GM12865 (cell line): Measurements from ENCODE around the gene EPHA3.

ENCODE experiments used
- DNase-seq: peaks from one replicate; pipeline ENCODE4 v3.0.0; 2010; ENCODE audit warnings: low read depth
- H3K4me3 ChIP-seq: 2 replicates; pipeline ENCODE4 v1.5.1; 2011; ENCODE audit warnings: mild to moderate bottlenecking, low read depth, low read length, control low read depth
- TF ChIP-seq, protein P1 (sequence below): IDR thresholded peaks from 2 replicates; pipeline ENCODE4 v1.5.1; 2011; ENCODE audit warnings: low read length, control low read depth, low read depth, inconsistent platforms; ENCODE audit not compliant: insufficient read depth; ENCODE audit errors: missing control alignments

EPHA3 gene

DNA sequence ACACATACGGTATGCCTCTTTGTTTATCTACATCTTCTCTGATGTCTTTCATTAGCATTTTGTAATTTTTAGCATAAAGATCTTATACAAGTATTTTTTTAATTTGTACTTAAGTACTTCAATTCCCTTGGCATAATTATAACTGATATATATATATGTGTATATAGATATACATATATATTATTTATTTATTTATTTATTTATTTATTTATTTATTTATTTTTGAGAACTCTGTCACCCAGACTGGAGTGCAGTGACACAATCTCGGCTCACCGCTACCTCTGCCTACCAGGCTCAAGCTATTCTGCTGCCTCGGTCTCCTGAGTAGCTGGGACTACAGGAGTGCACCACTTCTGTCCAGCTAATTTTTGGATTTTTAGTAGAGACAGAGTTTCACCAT, 382.7 kb downstream of the EPHA3 start:
- TF ChIP-seq, protein P1, sequence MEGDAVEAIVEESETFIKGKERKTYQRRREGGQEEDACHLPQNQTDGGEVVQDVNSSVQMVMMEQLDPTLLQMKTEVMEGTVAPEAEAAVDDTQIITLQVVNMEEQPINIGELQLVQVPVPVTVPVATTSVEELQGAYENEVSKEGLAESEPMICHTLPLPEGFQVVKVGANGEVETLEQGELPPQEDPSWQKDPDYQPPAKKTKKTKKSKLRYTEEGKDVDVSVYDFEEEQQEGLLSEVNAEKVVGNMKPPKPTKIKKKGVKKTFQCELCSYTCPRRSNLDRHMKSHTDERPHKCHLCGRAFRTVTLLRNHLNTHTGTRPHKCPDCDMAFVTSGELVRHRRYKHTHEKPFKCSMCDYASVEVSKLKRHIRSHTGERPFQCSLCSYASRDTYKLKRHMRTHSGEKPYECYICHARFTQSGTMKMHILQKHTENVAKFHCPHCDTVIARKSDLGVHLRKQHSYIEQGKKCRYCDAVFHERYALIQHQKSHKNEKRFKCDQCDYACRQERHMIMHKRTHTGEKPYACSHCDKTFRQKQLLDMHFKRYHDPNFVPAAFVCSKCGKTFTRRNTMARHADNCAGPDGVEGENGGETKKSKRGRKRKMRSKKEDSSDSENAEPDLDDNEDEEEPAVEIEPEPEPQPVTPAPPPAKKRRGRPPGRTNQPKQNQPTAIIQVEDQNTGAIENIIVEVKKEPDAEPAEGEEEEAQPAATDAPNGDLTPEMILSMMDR: no peak
- DNase-seq: no peak
- H3K4me3 ChIP-seq: no peak overlapping the region

DNA sequence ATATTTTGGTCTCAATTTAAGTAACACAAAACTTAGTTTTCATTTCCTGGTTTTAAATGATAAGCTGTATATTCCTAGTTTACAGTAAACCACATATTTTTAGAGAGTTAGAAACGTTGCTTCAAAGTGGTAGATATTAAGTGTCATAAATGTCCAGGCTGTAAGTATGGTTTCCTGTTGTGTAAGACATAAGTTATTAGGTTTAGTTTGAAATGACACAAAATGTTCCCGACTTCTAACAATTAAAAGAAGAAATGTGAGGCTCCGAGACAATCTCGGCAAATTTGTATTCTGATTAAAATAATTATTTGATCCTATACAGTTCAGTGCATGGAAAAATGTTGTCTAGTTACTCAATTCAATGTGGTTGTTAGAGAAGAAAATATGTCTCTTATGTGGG, 387.3 kb downstream of the EPHA3 start:
- no peak overlapping the region for H3K4me3 ChIP-seq
- TF ChIP-seq, protein P1: no peak
- DNase-seq: no peak

GRCh38 chr3:89503891-89504391, 396.5 kb downstream of the EPHA3 start:
- no peak for DNase-seq
- H3K4me3 ChIP-seq: no peak overlapping the region
- TF ChIP-seq, protein P1: no peak

DNA sequence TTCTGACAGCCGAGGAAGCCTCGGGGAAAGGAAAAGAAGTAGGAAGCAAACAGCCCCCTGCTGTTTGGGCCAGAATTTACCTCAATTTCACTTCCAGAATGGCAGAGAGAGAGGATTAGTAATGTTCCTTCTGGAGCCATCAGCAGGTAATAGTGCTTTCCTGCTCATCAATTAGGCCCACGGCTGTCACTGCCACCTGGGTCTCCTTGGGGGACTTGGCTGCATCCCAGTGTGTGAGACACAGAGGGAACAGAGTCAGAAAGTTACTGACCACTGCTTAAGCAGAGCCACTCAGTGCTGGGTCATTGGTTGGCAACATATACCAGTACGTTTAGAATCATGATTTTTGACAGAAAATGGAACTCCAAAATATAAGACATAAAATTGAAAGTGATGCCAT, 397.0 kb downstream of the EPHA3 start:
- TF ChIP-seq, protein P1: no peak
- DNase-seq: no peak
- H3K4me3 ChIP-seq: no peak overlapping the region

DNA sequence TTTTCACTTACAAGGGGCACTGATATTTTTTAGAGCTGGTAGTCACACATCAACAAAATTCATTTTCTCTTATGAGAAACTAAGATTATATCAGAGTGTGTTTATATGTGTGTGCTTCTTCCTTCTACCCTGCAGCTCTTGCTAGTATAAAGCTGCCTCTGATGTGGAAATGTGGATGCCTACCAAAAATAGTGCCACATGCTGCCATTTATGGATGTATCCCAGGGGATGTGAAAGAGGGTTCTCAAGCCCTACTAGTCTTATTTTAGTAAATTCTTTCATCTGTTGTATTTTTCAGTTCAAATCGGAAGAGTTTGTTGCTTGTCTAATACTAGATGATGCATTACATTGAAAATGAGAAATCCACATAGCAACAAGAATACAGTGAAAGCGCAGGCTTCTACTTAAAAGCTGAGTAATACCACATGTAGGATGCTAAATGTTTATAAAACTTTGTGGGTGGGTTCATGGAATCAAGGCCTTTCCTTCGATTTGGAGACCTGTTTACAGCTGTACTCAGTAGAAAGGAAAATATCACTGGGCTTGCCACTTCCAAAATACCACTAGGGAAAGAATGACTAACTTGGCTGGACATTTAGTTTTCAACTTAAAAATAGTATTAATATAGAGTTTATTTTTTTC, 399.2 kb downstream of the EPHA3 start:
- TF ChIP-seq, protein P1: no peak
- H3K4me3 ChIP-seq: no peak overlapping the region
- no peak for DNase-seq

- TF ChIP-seq, protein P1: no peak
- no peak for DNase-seq
- no peak overlapping the region for H3K4me3 ChIP-seq
Observed at GRCh38 chr3:89521328-89521727, 413.9 kb downstream of the EPHA3 start.

DNA sequence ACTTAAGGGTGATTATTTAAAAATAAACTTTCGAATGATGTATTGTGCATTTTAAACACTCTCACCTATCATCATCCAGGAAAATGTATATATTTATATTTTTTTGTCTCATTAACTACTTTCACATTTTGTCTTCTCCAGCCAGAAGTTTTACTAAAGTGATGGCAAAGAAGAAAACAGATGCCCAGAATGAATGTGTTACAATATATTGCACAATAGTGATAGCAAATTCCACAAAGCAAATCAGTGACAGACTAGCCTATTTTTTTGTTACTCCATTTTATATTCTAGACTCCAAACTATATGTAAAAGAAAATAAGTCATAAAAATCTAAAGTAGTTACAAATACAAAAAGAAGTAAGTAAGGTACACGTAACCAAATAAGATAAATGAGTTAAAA, 414.7 kb downstream of the EPHA3 start:
- no peak for DNase-seq
- TF ChIP-seq, protein P1: no peak
- H3K4me3 ChIP-seq: no peak overlapping the region
